Measurements from ENCODE around the gene LSM7. TPM values are rescaled to one million over a fixed set of nuclear protein-coding genes. Genes with fewer than 3 reads are reported as not detected.

LSM7 gene
- total RNA-seq, 1 donor from 2014 or later, result 108 TPM

DNA sequence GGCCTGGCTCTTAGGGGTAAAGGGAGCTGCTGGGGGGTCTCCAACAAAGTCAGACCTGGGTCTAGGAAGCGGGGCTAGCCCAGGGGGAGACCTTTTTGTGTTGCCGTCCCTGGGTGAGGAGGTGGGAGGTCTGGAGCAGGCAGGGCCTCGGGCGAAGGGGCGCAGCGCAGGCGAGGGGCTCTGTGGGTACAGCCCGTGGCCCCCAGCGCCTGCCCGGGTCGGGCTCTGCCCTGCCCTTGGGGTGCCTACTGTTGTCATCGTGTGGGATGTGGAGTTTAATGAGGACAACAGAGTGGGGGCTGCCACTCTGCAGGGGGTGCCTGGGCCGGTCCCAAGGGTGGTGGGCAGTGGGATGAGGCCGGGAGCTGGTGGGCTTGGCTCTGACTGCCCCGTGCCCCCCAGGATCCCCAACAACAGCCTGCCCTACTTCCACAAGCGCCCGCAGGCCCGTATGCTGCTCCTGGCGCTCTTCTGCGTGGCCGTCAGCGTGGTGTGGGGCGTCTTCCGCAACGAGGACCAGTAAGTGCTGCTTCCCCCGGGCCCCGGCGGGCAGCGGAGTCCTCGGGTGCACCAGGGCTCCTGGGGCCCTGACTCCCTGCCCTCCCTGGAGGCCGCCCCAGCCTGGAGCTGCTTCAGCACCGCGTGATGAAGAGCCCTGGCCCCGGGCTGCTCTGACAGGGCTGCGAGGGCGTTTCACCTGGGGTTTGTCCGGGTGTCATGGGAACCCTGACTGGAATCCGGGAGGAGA is 12.3 kb upstream of the LSM7 start:
- TF ChIP-seq, protein P1, sequence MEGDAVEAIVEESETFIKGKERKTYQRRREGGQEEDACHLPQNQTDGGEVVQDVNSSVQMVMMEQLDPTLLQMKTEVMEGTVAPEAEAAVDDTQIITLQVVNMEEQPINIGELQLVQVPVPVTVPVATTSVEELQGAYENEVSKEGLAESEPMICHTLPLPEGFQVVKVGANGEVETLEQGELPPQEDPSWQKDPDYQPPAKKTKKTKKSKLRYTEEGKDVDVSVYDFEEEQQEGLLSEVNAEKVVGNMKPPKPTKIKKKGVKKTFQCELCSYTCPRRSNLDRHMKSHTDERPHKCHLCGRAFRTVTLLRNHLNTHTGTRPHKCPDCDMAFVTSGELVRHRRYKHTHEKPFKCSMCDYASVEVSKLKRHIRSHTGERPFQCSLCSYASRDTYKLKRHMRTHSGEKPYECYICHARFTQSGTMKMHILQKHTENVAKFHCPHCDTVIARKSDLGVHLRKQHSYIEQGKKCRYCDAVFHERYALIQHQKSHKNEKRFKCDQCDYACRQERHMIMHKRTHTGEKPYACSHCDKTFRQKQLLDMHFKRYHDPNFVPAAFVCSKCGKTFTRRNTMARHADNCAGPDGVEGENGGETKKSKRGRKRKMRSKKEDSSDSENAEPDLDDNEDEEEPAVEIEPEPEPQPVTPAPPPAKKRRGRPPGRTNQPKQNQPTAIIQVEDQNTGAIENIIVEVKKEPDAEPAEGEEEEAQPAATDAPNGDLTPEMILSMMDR (IDR thresholded peaks at IDR 0.05; ENCODE audit: unreplicated experiment), result no peak
- Mint-ChIP-seq H3K4me1 (ENCODE audit: unreplicated experiment) (peaks cover 7% of the 10 kb centered on the region), H3K9me3 (ENCODE audit: unreplicated experiment) (peaks cover 3% of the 10 kb centered on the region), H3K4me3 (ENCODE audit: unreplicated experiment) (no peak overlapping the region), H3K27ac (ENCODE audit: unreplicated experiment) (no peak overlapping the region), H3K27me3 (ENCODE audit: unreplicated experiment) (peaks cover 9% of the 10 kb centered on the region), H3K36me3 (ENCODE audit: low read depth, unreplicated experiment) (peaks cover 14% of the 10 kb centered on the region)
- no peak for DNase-seq (ENCODE audit: low spot score)

DNA sequence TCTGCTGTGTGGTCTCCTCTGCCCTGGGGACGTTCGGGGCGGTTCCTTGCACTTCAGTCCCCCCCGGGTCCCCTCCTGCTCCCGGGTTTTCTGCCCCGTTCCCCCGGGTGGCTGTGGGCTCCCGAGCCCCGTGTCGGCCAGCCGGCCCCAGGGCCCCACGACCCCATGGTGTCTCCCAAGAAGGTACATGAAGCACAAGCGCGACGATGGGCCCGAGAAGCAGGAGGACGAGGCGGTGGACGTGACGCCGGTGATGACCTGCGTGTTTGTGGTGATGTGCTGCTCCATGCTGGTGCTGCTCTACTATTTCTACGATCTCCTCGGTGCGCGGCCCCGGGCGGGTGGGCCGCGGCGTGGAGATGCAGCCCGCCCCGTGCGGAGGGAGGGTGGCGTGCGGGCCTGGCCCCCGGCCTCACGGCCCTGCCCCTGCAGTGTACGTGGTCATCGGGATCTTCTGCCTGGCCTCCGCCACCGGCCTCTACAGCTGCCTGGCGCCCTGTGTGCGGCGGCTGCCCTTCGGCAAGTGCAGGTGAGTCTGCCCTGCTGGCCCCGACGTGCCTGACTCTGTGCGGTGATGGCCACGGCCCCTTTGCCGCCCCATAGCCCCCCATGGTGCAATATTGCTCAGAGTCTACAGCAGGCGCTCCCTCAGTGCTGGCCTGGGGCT is 11.4 kb upstream of the LSM7 start:
- Mint-ChIP-seq H3K36me3 (ENCODE audit: low read depth, unreplicated experiment) (peaks cover 14% of the 10 kb centered on the region), H3K4me1 (ENCODE audit: unreplicated experiment) (peaks cover 7% of the 10 kb centered on the region), H3K4me3 (ENCODE audit: unreplicated experiment) (no peak overlapping the region), H3K27me3 (ENCODE audit: unreplicated experiment) (peaks cover 10% of the 10 kb centered on the region), H3K27ac (ENCODE audit: unreplicated experiment) (no peak overlapping the region), H3K9me3 (ENCODE audit: unreplicated experiment) (peaks cover 4% of the 10 kb centered on the region)
- TF ChIP-seq, protein P1 (IDR thresholded peaks at IDR 0.05; ENCODE audit: unreplicated experiment), result no peak
- DNase-seq (ENCODE audit: low spot score), result no peak

- Mint-ChIP-seq H3K27ac (ENCODE audit: unreplicated experiment) (no peak overlapping the region), H3K4me3 (ENCODE audit: unreplicated experiment) (no peak overlapping the region), H3K27me3 (ENCODE audit: unreplicated experiment) (peaks cover 10% of the 10 kb centered on the region), H3K4me1 (ENCODE audit: unreplicated experiment) (peaks cover 7% of the 10 kb centered on the region), H3K9me3 (ENCODE audit: unreplicated experiment) (peaks cover 4% of the 10 kb centered on the region), H3K36me3 (ENCODE audit: low read depth, unreplicated experiment) (peaks cover 14% of the 10 kb centered on the region)
- no peak for DNase-seq (ENCODE audit: low spot score)
- TF ChIP-seq, protein P1 (IDR thresholded peaks at IDR 0.05; ENCODE audit: unreplicated experiment), result no peak
These were observed 10.6 kb upstream of the LSM7 start for GRCh38 chr19:2338751-2339643.

DNA sequence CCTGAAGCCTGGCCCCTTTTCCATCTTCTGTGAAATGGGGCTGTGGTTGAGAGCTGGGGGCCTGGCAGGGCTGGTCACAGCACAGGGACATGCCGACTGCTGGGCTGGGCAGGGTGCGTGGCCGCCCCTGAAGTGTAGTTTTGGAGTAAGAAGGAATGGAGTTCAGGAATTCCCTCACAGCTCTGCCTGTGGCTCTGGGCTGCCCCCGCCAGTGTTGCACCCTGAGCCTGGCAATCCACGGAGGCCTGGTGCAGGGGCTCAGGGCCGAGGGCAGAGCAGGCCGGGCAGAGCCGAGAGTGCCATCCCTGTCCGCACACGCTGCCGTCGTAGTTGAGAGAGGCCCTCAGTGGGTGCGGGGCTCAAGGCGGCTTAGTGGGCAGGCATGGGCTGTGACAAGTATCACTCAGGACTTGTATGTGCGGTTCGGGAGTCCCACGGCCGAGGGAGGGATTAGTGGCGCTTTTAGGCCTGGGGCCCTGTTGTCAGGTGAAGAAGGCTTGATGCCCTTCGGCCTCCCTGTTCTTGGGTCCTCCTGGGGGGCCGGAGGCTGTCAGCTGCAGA is 9.7 kb upstream of the LSM7 start:
- Mint-ChIP-seq H3K27ac (ENCODE audit: unreplicated experiment) (no peak overlapping the region), H3K9me3 (ENCODE audit: unreplicated experiment) (peaks cover 4% of the 10 kb centered on the region), H3K36me3 (ENCODE audit: low read depth, unreplicated experiment) (peaks cover 14% of the 10 kb centered on the region), H3K4me1 (ENCODE audit: unreplicated experiment) (peaks cover 7% of the 10 kb centered on the region), H3K4me3 (ENCODE audit: unreplicated experiment) (no peak overlapping the region), H3K27me3 (ENCODE audit: unreplicated experiment) (peaks cover 10% of the 10 kb centered on the region)
- TF ChIP-seq, protein P1 (IDR thresholded peaks at IDR 0.05; ENCODE audit: unreplicated experiment), result no peak
- no peak for DNase-seq (ENCODE audit: low spot score)

Measured in endothelial cell (in vitro differentiated cells).